H1 (cell line): Measurements from ENCODE around the gene AFAP1L2. TPM values are rescaled to one million over a fixed set of nuclear protein-coding genes. Genes with fewer than 3 reads are reported as not detected.

Experiments used
- CTCF ChIA-PET: fragments of 300-600 bp; sonication (Branson Sonifier 250); formaldehyde crosslinking; loops from one replicate; lab custom pipeline; 2021; ENCODE audit not compliant: partially characterized antibody; lab: Charles Lee
- POLR2A ChIA-PET: fragments of 300-600 bp; sonication (Branson Sonifier 250); formaldehyde crosslinking; loops from one replicate; lab custom pipeline; 2021; ENCODE audit warnings: inconsistent platforms; ENCODE audit not compliant: partially characterized antibody; lab: Charles Lee
- DNase-seq, 2 experiments: peaks; one replicate each; pipeline versions ENCODE4 v3.0.0 to v3.0.0-alpha.2; 2010 to 2022; ENCODE audit warnings: low spot score in 2 of 2, low read depth in 1 of 2, mixed read lengths in 1 of 2
- FAIRE-seq: peaks from 2 replicates; lab custom pipeline; 2011; peaks lifted over from hg19 to GRCh38; lab: Jason Lieb, UNC
- H2AFZ ChIP-seq: 2 replicates; pipeline ENCODE4 v1.8.1; 2012; ENCODE audit warnings: low read length, inconsistent platforms
- H2AK5ac ChIP-seq: 2 replicates; pipeline ENCODE4 v1.6.1; 2013; ENCODE audit warnings: low read depth, low read length
- H2BK120ac ChIP-seq: replicated peaks from 2 replicates; pipeline ENCODE3; 2013; ENCODE audit warnings: low read depth, low read length, inconsistent platforms
- H2BK12ac ChIP-seq: 2 replicates; pipeline ENCODE4 v1.6.1; 2013; ENCODE audit warnings: low read depth, low read length
- H2BK15ac ChIP-seq: 2 replicates; pipeline ENCODE4 v1.6.1; 2013; ENCODE audit warnings: low read length
- H2BK20ac ChIP-seq: 2 replicates; pipeline ENCODE4 v1.6.1; 2013; ENCODE audit warnings: low read length
- H2BK5ac ChIP-seq: 2 replicates; pipeline ENCODE4 v1.6.1; 2013; ENCODE audit warnings: low read depth, low read length
- H3K14ac ChIP-seq: 2 replicates; pipeline ENCODE4 v1.6.1; 2013; ENCODE audit warnings: inconsistent platforms; ENCODE audit not compliant: insufficient read length
- H3K18ac ChIP-seq: 2 replicates; pipeline ENCODE4 v1.6.1; 2013; ENCODE audit warnings: low read length; ENCODE audit errors: extremely low read depth
- H3K23ac ChIP-seq: 2 replicates; pipeline ENCODE4 v1.6.1; 2013; ENCODE audit warnings: inconsistent platforms; ENCODE audit not compliant: insufficient read length
- H3K23me2 ChIP-seq: 2 replicates; pipeline ENCODE4 v1.6.1; 2013; ENCODE audit warnings: low read depth, low read length
- H3K27ac ChIP-seq: 2 replicates; pipeline ENCODE4 v1.6.1; 2011; ENCODE audit warnings: low read depth, low read length, inconsistent platforms
- H3K27me3 ChIP-seq, 4 experiments: replicated peaks in 1 of 4; 1 replicate in 1 of 4; 2 replicates in 3 of 4; pipeline versions ENCODE4 v1.6.1 to v1.8.1; 2011 to 2013; ENCODE audit warnings: low read length in 3 of 4, mild to moderate bottlenecking in 3 of 4, inconsistent platforms in 2 of 4, mixed read lengths in 2 of 4, moderate library complexity in 1 of 4; ENCODE audit not compliant: control insufficient read depth in 3 of 4, insufficient read depth in 3 of 4; ENCODE audit errors: extremely low read depth in 1 of 4
- H3K36me3 ChIP-seq, 4 experiments: 2 replicates each; pipeline versions ENCODE4 v1.6.1 to v1.8.1; 2011 to 2013; ENCODE audit warnings: mild to moderate bottlenecking in 4 of 4, low read length in 3 of 4, moderate library complexity in 2 of 4, control low read depth in 1 of 4, inconsistent platforms in 1 of 4; ENCODE audit not compliant: insufficient read depth in 4 of 4, control insufficient read depth in 2 of 4
- H3K4ac ChIP-seq: replicated peaks from 2 replicates; pipeline ENCODE3; 2013; ENCODE audit warnings: low read length, low read depth, mixed read lengths, inconsistent platforms; ENCODE audit not compliant: insufficient read length
- H3K4me1 ChIP-seq, 4 experiments: replicated peaks in 1 of 4; 1 replicate in 1 of 4; 2 replicates in 3 of 4; pipeline versions ENCODE4 v1.6.1 to v1.8.1; 2011 to 2013; ENCODE audit warnings: low read length in 3 of 4, inconsistent platforms in 2 of 4, mixed read lengths in 1 of 4; ENCODE audit not compliant: insufficient read depth in 4 of 4, control insufficient read depth in 3 of 4
- H3K4me2 ChIP-seq, 2 experiments: 2 replicates each; pipeline versions ENCODE4 v1.6.1 to v1.8.1; 2011 to 2013; ENCODE audit warnings: low read depth in 2 of 2, low read length in 2 of 2, control low read depth in 1 of 2, inconsistent platforms in 1 of 2, mild to moderate bottlenecking in 1 of 2; ENCODE audit not compliant: insufficient read depth in 1 of 2
- H3K4me3 ChIP-seq, 4 experiments: fragments of 200-600, 300-600 bp in 1 of 4; sonication (generic), shearing (Covaris generic), sonication (Bioruptor Twin) in 1 of 4; 2 replicates each; pipeline versions ENCODE4 v1.5.1 to v1.8.1; 2011 to 2016; ENCODE audit warnings: low read length in 4 of 4, low read depth in 3 of 4, control low read depth in 2 of 4, inconsistent platforms in 2 of 4, mild to moderate bottlenecking in 2 of 4, mixed read lengths in 1 of 4, moderate library complexity in 1 of 4; ENCODE audit not compliant: insufficient read depth in 2 of 4; ENCODE audit errors: extremely low read depth in 1 of 4
- H3K56ac ChIP-seq: replicated peaks from 2 replicates; pipeline ENCODE3; 2013; ENCODE audit warnings: low read depth, mild to moderate bottlenecking, mixed read lengths, low read length, inconsistent platforms; ENCODE audit not compliant: insufficient read length
- H3K79me1 ChIP-seq: 2 replicates; pipeline ENCODE4 v1.6.1; 2013; ENCODE audit warnings: low read depth, low read length, control low read depth
- H3K79me2 ChIP-seq, 2 experiments: 2 replicates each; pipeline versions ENCODE4 v1.6.1 to v1.8.1; 2012 to 2013; ENCODE audit warnings: low read length in 2 of 2, mild to moderate bottlenecking in 2 of 2, inconsistent platforms in 1 of 2; ENCODE audit not compliant: insufficient read depth in 2 of 2, control insufficient read depth in 1 of 2
- H3K9ac ChIP-seq, 4 experiments: replicated peaks in 1 of 4; 1 replicate in 1 of 4; 2 replicates in 3 of 4; pipeline versions ENCODE4 v1.6.1 to v1.8.1; 2011 to 2013; ENCODE audit warnings: low read depth in 3 of 4, low read length in 3 of 4, control low read depth in 2 of 4, mild to moderate bottlenecking in 2 of 4, moderate library complexity in 2 of 4, inconsistent platforms in 1 of 4; ENCODE audit errors: extremely low read depth in 1 of 4
- H3K9me3 ChIP-seq, 2 experiments: 2 replicates each; pipeline versions ENCODE4 v1.6.1 to v1.8.1; 2012 to 2013; ENCODE audit warnings: mild to moderate bottlenecking in 2 of 2, moderate library complexity in 2 of 2, control low read depth in 1 of 2, inconsistent platforms in 1 of 2, low read depth in 1 of 2, low read length in 1 of 2, mixed read lengths in 1 of 2; ENCODE audit not compliant: insufficient read depth in 2 of 2
- H4K20me1 ChIP-seq, 2 experiments: replicated peaks in 1 of 2; 2 replicates each; pipeline versions ENCODE3 to v1.8.1; 2011 to 2013; ENCODE audit warnings: inconsistent platforms in 2 of 2, low read length in 2 of 2, mild to moderate bottlenecking in 1 of 2; ENCODE audit not compliant: insufficient read depth in 2 of 2, control insufficient read depth in 1 of 2
- H4K5ac ChIP-seq: 2 replicates; pipeline ENCODE4 v1.6.1; 2013; ENCODE audit warnings: low read length, low read depth, mixed read lengths, inconsistent platforms; ENCODE audit not compliant: insufficient read length
- H4K8ac ChIP-seq: 2 replicates; pipeline ENCODE4 v1.8.0; 2013; ENCODE audit warnings: mild to moderate bottlenecking, moderate library complexity, low read length, inconsistent platforms; ENCODE audit not compliant: insufficient read depth; ENCODE audit errors: extremely low read depth
- H4K91ac ChIP-seq: replicated peaks from 2 replicates; pipeline ENCODE3; 2013; ENCODE audit warnings: low read length, mixed read lengths, inconsistent platforms; ENCODE audit not compliant: insufficient read length
- ATF3 ChIP-seq: IDR thresholded peaks from 2 replicates; pipeline ENCODE4 v1.6.1; 2011; ENCODE audit warnings: low read depth, mild to moderate bottlenecking, low read length; ENCODE audit not compliant: insufficient read depth
- BRCA1 ChIP-seq: IDR thresholded peaks from 2 replicates; pipeline ENCODE4 v1.6.1; 2012; ENCODE audit warnings: low read depth, low read length, improper control_type of control experiment
- FOSL1 ChIP-seq: IDR thresholded peaks from 2 replicates; pipeline ENCODE4 v1.6.1; 2011; ENCODE audit warnings: mild to moderate bottlenecking, low read depth, low read length, moderate library complexity; ENCODE audit not compliant: insufficient read depth
- KDM5A ChIP-seq: fragments of 200-600 bp; IDR thresholded peaks from 2 replicates; pipeline ENCODE4 v1.7.1; 2012; ENCODE audit warnings: mild to moderate bottlenecking, low read length, inconsistent platforms, mixed read lengths
- NRF1 ChIP-seq: IDR thresholded peaks from 2 replicates; pipeline ENCODE4 v1.6.1; 2011; ENCODE audit warnings: mild to moderate bottlenecking, low read depth, low read length, improper control_type of control experiment
- POLR2A ChIP-seq, 2 experiments: IDR thresholded peaks; 1 replicate in 1 of 2; 2 replicates in 1 of 2; pipeline ENCODE4 v1.6.1; 2011; ENCODE audit warnings: low read depth in 2 of 2, low read length in 2 of 2, mild to moderate bottlenecking in 2 of 2; ENCODE audit errors: control extremely low read depth in 1 of 2
- SIN3A ChIP-seq, 2 experiments: IDR thresholded peaks in 1 of 2; conservative IDR thresholded peaks in 1 of 2; 2 replicates each; pipeline ENCODE4 v1.6.1; 2011 to 2012; ENCODE audit warnings: low read length in 2 of 2, improper control_type of control experiment in 1 of 2, low read depth in 1 of 2, mild to moderate bottlenecking in 1 of 2
- SIRT6 ChIP-seq: IDR thresholded peaks from one replicate; pipeline ENCODE4 v1.7.1; 2012; ENCODE audit warnings: low read length, inconsistent platforms
- SP2 ChIP-seq: IDR thresholded peaks from 2 replicates; pipeline ENCODE4 v1.6.1; 2012; ENCODE audit warnings: mild to moderate bottlenecking, low read length, inconsistent platforms
- SP4 ChIP-seq: IDR thresholded peaks from 2 replicates; pipeline ENCODE4 v1.6.1; 2012; ENCODE audit warnings: low read length, inconsistent platforms
- WGBS, 2 experiments: shearing (Covaris generic) in 1 of 2; methylation state at CpG; one replicate each; pipeline versions ENCODE4 v1.1.6 to v1.1.7; 2013 to 2015; ENCODE audit warnings: low lambda C conversion rate in 2 of 2, mixed read lengths in 2 of 2, inconsistent platforms in 1 of 2, low coverage in 1 of 2, missing lambda C conversion rate in 1 of 2; ENCODE audit not compliant: insufficient replicate concordance in 2 of 2, insufficient coverage in 1 of 2, insufficient read length in 1 of 2; ENCODE audit errors: extremely low coverage in 1 of 2, missing lambda C conversion rate in 1 of 2; 5-methylcytosine and 5-hydroxymethylcytosine counted together
- polyA plus RNA-seq, 7 experiments: library from polyadenylated mRNA; depleted of rRNA in 3 of 7; stranded (reverse) in 5 of 7; unstranded in 2 of 7; fragments of >200 nt in 5 of 7; fragments of 200-250 nt in 2 of 7; gene quantifications; 1 replicate in 5 of 7; 2 replicates in 1 of 7; 4 replicates in 1 of 7; pipeline versions ENCODE4 v1.2.1 to v1.2.3, GENCODE V29; 2011 to 2013; ENCODE audit warnings: missing spikeins in 2 of 7, mixed read lengths in 2 of 7
- total RNA-seq: library from RNA; stranded (reverse); fragmentation: NEBNext Ultra II Directional; extraction: Animal tissue kit (Norgen Biotek cat#: 25700); gene quantifications from 2 replicates; pipeline ENCODE4 v1.2.1, GENCODE V29; 2021
- TF ChIP-seq, protein P1 (sequence below): IDR thresholded peaks from 2 replicates; pipeline ENCODE4 v1.6.1; 2011; ENCODE audit warnings: low read length, improper control_type of control experiment

Gene AFAP1L2
- total and polyA plus RNA-seq, 2 of the 8 experiments (the other 6 are each of a cell fraction or from before 2014, with no cell fraction given), result 3.9 to 6.4 TPM

DNA sequence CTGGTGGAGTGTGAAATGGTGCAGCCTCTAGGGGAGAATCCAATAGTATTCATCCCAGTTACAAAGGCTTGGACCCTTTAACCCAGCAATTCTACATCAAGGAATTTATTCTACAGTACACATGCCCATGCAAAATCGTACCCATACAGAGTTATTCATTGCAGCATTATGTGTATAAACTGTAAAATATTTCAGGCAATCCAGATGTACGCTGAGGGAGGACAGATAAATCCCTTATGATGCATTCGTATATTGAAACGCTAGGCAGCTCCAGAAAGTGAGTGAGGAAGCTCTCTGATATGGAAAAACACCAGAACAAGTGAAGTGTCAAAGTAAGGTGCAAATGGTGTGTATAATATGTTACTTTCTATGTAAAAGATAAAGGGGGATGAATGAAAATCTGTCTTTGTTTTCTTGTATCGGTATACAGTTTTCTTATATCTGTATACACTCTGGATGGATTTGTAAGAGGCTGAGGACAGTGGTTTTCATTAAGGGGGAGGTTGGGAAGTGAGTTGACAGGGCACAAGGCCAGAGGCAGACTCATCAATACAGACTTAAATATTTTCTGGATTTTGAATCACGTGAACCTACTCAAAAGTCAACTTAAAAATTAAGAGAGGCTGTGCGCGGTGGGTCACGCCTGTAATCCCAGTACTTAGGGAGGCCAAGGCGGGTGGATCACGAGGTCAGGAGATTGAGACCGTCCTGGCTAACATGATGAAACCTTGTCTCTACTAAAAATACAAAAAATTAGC, 148.1 kb downstream of the AFAP1L2 start:
- Histone ChIP-seq H4K5ac (no peak overlapping the region), H3K79me2 (no peaks in the 10 kb centered on the region), H2BK15ac (no peak overlapping the region), H2BK20ac (no peak overlapping the region), H4K8ac (no peak overlapping the region), H2AFZ (no peak overlapping the region), H3K4me2 (no peak overlapping the region), H3K27me3 (no peaks in the 10 kb centered on the region), H3K9ac (no peak overlapping the region), H4K91ac (no peak overlapping the region), H3K18ac (no peak overlapping the region), H3K56ac (no peak overlapping the region), H3K36me3 (no peaks in the 10 kb centered on the region), H3K4me1 (no peaks in the 10 kb centered on the region), H3K23me2 (no peaks in the 10 kb centered on the region), H3K79me1 (no peaks in the 10 kb centered on the region; the same call in 1 of the 2 replicates), H3K4me3 (no peak overlapping the region), H3K23ac (no peak overlapping the region), H3K9me3 (0 out of 4 replicates have a peak, but pooled peaks cover 0 to 2% of the 10 kb centered on the region in 2 experiments), H4K20me1 (no peaks in the 10 kb centered on the region), H3K14ac (no peak overlapping the region), H2BK5ac (no peak overlapping the region), H2AK5ac (no peak overlapping the region), H2BK120ac (no peak overlapping the region), H2BK12ac (no peak overlapping the region), H3K4ac (no peak overlapping the region), H3K27ac (no peak overlapping the region)
- no peak for FAIRE-seq
- WGBS, 2 experiments, result 84% methylated on average over 12 of the region's 12 CpGs; no CpG with 5 or more reads in 1 of the 2 experiments
- CTCF ChIA-PET, result interaction anchor here (0.7 to 1.3 kb wide), 2 partner anchors 15 to 28 kb away, joined by 3 read pairs; no protein-coding TSS in a partner anchor
- no peak for DNase-seq
- POLR2A ChIA-PET, result no interaction called here
- no peak for TF ChIP-seq BRCA1
- TF ChIP-seq ATF3, result no peak
- no peak for TF ChIP-seq SIN3A (conservative IDR thresholded peaks at IDR 0.05 in 1 of 2, IDR thresholded peaks at IDR 0.05 in 1 of 2; ENCODE audit: low read depth in 1 of 2, low read length in 2 of 2)
- TF ChIP-seq FOSL1, result no peak
- no peak for TF ChIP-seq POLR2A (IDR thresholded peaks at IDR 0.05; ENCODE audit: control extremely low read depth in 1 of 2, low read depth in 2 of 2, low read length in 2 of 2)
- TF ChIP-seq SP4, result no peak
- TF ChIP-seq NRF1, result no peak
- TF ChIP-seq, protein P1, sequence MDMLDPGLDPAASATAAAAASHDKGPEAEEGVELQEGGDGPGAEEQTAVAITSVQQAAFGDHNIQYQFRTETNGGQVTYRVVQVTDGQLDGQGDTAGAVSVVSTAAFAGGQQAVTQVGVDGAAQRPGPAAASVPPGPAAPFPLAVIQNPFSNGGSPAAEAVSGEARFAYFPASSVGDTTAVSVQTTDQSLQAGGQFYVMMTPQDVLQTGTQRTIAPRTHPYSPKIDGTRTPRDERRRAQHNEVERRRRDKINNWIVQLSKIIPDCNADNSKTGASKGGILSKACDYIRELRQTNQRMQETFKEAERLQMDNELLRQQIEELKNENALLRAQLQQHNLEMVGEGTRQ, result no peak
- TF ChIP-seq SP2, result no peak
- TF ChIP-seq KDM5A, result no peak
- no peak for TF ChIP-seq SIRT6
